ENCODE data around the gene RGS1. TPM values are rescaled to one million over a fixed set of nuclear protein-coding genes. Genes with fewer than 3 reads are reported as not detected.

Gene RGS1
- total and polyA plus RNA-seq, 2 of the 4 experiments (the other 2 are of a cell fraction): not detected

DNA sequence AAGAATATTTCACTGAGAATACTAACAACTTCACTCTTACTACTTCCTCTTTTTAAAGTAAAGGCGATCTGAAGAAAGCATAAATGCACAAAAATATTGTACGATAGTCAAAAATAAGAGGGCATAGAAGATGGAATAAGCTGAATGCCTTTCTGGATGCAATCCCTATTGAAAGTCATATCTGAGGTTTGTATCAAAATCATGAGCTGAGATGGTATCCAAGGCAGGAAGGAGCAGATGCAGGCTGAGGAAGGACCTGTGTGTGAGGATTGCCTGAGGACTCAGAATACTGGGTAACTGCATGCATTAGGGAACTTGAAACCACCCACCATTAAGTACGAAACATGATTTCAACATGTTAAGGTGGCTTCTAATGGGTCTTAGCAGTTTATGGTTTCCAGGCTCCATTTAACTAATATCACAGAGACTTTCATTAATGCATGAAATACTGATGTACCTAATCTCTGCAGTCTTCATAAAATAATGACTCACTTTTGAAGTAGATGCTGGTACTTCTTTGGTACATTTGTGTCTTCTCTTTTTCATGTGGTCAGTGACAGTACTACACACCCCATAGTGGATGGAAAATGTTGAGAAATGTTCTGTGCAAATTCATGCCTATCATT is 29.6 kb upstream of the RGS1 start:
- Histone ChIP-seq H4K20me1 (ENCODE audit: insufficient read depth, low read length) (no peaks in the 10 kb centered on the region), H3K56ac (ENCODE audit: extremely low read depth, insufficient read depth, low read length) (no peak overlapping the region), H4K8ac (ENCODE audit: low read depth in 2 of 2, low read length in 2 of 2) (peak overlapping the region; percentile 20 to 53; a peak in 2 of 4 replicates), H4K5ac (ENCODE audit: low read depth, low read length) (no peak overlapping the region), H3K4ac (ENCODE audit: low read depth, low read length) (peak overlapping the region; percentile 47), H2AK5ac (ENCODE audit: low read depth, low read length) (peak overlapping the region; percentile 70; the same call in 1 of the 2 replicates), H3K18ac (ENCODE audit: low read depth, low read length) (peak overlapping the region; percentile 11), H3K4me1 (ENCODE audit: control insufficient read depth, insufficient read depth, low read length) (peaks cover 10% of the 10 kb centered on the region), H3K36me3 (ENCODE audit: control insufficient read depth, insufficient read depth, low read length) (no peaks in the 10 kb centered on the region), H3K27me3 (ENCODE audit: control insufficient read depth, insufficient read depth, low read length) (no peaks in the 10 kb centered on the region), H3K23ac (ENCODE audit: low read depth, low read length) (peak overlapping the region; percentile 17; the same call in 1 of the 2 replicates), H3K79me1 (ENCODE audit: low read depth in 1 of 2, low read length in 2 of 2) (no peaks in the 10 kb centered on the region), H3K9me3 (ENCODE audit: control insufficient read depth, insufficient read depth, low read length) (no peaks in the 10 kb centered on the region), H2BK5ac (ENCODE audit: low read depth, low read length, poor library complexity, severe bottlenecking) (no peak overlapping the region), H3K9ac (ENCODE audit: low read depth, low read length) (no peak overlapping the region), H3K4me3 (ENCODE audit: insufficient read depth, low read depth, low read length) (no peak overlapping the region), H2BK15ac (ENCODE audit: low read depth, low read length) (peak overlapping the region; percentile 85; the same call in 2 of the 3 replicates), H2AFZ (replicated peaks; ENCODE audit: low read length, poor library complexity) (no peak overlapping the region), H3K14ac (replicated peaks; ENCODE audit: low read depth, low read length) (peak overlapping the region; percentile 54; the same call in 1 of the 2 replicates), H3K27ac (ENCODE audit: insufficient read depth, low read length) (no peak overlapping the region), H4K91ac (ENCODE audit: insufficient read depth, low read depth, low read length) (peak overlapping the region; percentile 5; the same call in 1 of the 2 replicates), H2BK120ac (ENCODE audit: low read depth, low read length) (peak overlapping the region; percentile 47), H2AK9ac (replicated peaks; ENCODE audit: low read depth, low read length, poor library complexity) (no peak overlapping the region), H3K9me1 (ENCODE audit: insufficient read depth, low read length) (peaks cover 3% of the 10 kb centered on the region), H3K4me2 (ENCODE audit: low read depth, low read length) (no peak overlapping the region), H2BK20ac (ENCODE audit: low read depth, low read length) (peak overlapping the region; percentile 21; the same call in 1 of the 2 replicates)
- dilution Hi-C loops (cut with HindIII; ENCODE audit: low sequenced_read_pairs, unreplicated experiment) (no loop called here), in situ Hi-C loops (cut with MboI; ENCODE audit: low sequenced_read_pairs) (no loop called here), intact Hi-C loops (cut with micrococcal nuclease) (no loop called here)
- no TSS peak for BruUV-seq (replicated peaks)
- ATAC-seq (ENCODE audit: low read depth) (no peak), DNase-seq (no peak)
- WGBS, 2 experiments (ENCODE audit: extremely low coverage in 2 of 2, insufficient read length in 1 of 2): no CpG with 5 or more reads among the region's 3 CpGs
- CTCF ChIA-PET: interaction anchor here (0.9 to 1.5 kb wide), 4 partner anchors 11 to 71 kb away, joined by 3 to 6 read pairs (median 4); no protein-coding TSS in a partner anchor
- POLR2A ChIA-PET (ENCODE audit: unreplicated experiment): no interaction called here
- no peak for TF ChIP-seq RFX5 (IDR thresholded peaks at IDR 0.05; ENCODE audit: low read depth, low read length)
- no peak for TF ChIP-seq MAFK (IDR thresholded peaks at IDR 0.05; ENCODE audit: low read depth, low read length)
- TF ChIP-seq RAD21 (IDR thresholded peaks at IDR 0.05; ENCODE audit: low read length): no peak
- no peak for TF ChIP-seq BHLHE40 (IDR thresholded peaks at IDR 0.05; ENCODE audit: low read depth, low read length)
- TF ChIP-seq CHD1 (IDR thresholded peaks at IDR 0.05; ENCODE audit: low read depth, low read length): no peak
- no peak for TF ChIP-seq USF2 (IDR thresholded peaks at IDR 0.05; ENCODE audit: low read depth, low read length)
- TF ChIP-seq NFE2L2 (IDR thresholded peaks at IDR 0.05; ENCODE audit: low read depth, low read length): no peak
- TF ChIP-seq SMC3 (IDR thresholded peaks at IDR 0.05; ENCODE audit: low read depth, low read length): no peak
- no peak for TF ChIP-seq POLR2A (IDR thresholded peaks at IDR 0.05; ENCODE audit: low read depth, low read length)
- TF ChIP-seq CEBPB (IDR thresholded peaks at IDR 0.05; ENCODE audit: low read depth, low read length): no peak
- TF ChIP-seq, protein P1, sequence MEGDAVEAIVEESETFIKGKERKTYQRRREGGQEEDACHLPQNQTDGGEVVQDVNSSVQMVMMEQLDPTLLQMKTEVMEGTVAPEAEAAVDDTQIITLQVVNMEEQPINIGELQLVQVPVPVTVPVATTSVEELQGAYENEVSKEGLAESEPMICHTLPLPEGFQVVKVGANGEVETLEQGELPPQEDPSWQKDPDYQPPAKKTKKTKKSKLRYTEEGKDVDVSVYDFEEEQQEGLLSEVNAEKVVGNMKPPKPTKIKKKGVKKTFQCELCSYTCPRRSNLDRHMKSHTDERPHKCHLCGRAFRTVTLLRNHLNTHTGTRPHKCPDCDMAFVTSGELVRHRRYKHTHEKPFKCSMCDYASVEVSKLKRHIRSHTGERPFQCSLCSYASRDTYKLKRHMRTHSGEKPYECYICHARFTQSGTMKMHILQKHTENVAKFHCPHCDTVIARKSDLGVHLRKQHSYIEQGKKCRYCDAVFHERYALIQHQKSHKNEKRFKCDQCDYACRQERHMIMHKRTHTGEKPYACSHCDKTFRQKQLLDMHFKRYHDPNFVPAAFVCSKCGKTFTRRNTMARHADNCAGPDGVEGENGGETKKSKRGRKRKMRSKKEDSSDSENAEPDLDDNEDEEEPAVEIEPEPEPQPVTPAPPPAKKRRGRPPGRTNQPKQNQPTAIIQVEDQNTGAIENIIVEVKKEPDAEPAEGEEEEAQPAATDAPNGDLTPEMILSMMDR (conservative IDR thresholded peaks at IDR 0.05; ENCODE audit: low read depth, low read length): no peak
- no peak for TF ChIP-seq RCOR1 (IDR thresholded peaks at IDR 0.05; ENCODE audit: insufficient replicate concordance, low read length)
- no peak for TF ChIP-seq MAZ (IDR thresholded peaks at IDR 0.05; ENCODE audit: borderline replicate concordance, low read depth, low read length)
- no peak for TF ChIP-seq ELK1 (IDR thresholded peaks at IDR 0.05; ENCODE audit: borderline replicate concordance, low read depth, low read length)
- no peak for TF ChIP-seq MXI1 (IDR thresholded peaks at IDR 0.05; ENCODE audit: borderline replicate concordance, low read depth, low read length)
